ENCODE data around the gene GATAD2A.

GATAD2A gene

GRCh38 chr19:19520989-19521388 is 115.5 kb downstream of the GATAD2A start:
- no peak for TF ChIP-seq CTCF (IDR thresholded peaks at IDR 0.05; ENCODE audit: insufficient read depth, low read length, missing control alignments)
- ChIA-PET POLR2A (no interaction called here), CTCF (interaction anchor here (1.3 kb wide), 1 partner anchor 33 kb away, joined by 4 read pairs; no protein-coding TSS in a partner anchor)
- no peak for DNase-seq (ENCODE audit: low read depth, low spot score)
- H3K4me3 ChIP-seq (ENCODE audit: low read depth, low read length), result no peak overlapping the region

- H3K4me3 ChIP-seq (ENCODE audit: low read depth, low read length), result no peak overlapping the region
- CTCF ChIA-PET, result interaction anchor here (1.2 kb wide), 1 partner anchor 9 kb away, joined by 3 read pairs; no protein-coding TSS in a partner anchor
- no peak for TF ChIP-seq CTCF (IDR thresholded peaks at IDR 0.05; ENCODE audit: insufficient read depth, low read length, missing control alignments)
- no peak for DNase-seq (ENCODE audit: low read depth, low spot score)
- POLR2A ChIA-PET, result no interaction called here
These were observed 117.7 kb downstream of the GATAD2A start for GRCh38 chr19:19523177-19523576.

DNA sequence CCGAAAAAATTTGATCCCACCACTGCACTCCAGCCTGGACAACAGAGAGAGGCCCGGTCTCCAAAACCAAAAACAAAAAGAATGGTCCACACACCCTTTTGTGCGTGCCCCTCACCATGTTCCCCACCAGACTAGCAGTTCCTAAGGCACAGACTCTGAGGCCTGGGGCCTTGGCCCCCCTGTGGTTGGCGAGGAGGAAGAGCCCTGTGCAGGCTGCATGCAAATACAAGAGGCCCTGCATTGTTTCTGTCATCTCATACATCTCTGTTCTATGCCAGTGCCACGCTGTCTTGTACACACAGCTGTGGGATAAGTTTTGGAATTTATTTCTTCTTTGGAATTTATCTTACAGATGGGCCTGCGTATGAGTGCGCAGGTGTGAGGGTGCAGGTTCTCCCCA is 118.6 kb downstream of the GATAD2A start:
- DNase-seq (ENCODE audit: low read depth, low spot score), result no peak
- no peak for TF ChIP-seq CTCF (IDR thresholded peaks at IDR 0.05; ENCODE audit: insufficient read depth, low read length, missing control alignments)
- H3K4me3 ChIP-seq (ENCODE audit: low read depth, low read length), result no peak overlapping the region
- ChIA-PET POLR2A (no interaction called here), CTCF (interaction anchor here (0.7 to 1.2 kb wide), 2 partner anchors 8 to 120 kb away, joined by 3 read pairs; no protein-coding TSS in a partner anchor)

- ChIA-PET CTCF (interaction anchor here (1.7 to 8.6 kb wide), 2 partner anchors 26 to 118 kb away, joined by 7 to 142 read pairs; partner anchors contain the start of gene GMIP), POLR2A (no interaction called here)
- TF ChIP-seq CTCF (IDR thresholded peaks at IDR 0.05; ENCODE audit: insufficient read depth, low read length, missing control alignments), result no peak
- DNase-seq (ENCODE audit: low read depth, low spot score), result no peak
- no peak overlapping the region for H3K4me3 ChIP-seq (ENCODE audit: low read depth, low read length)
These were observed 120.3 kb downstream of the GATAD2A start for GRCh38 chr19:19525611-19526380.

- no peak overlapping the region for H3K4me3 ChIP-seq (ENCODE audit: low read depth, low read length)
These were observed 121.3 kb downstream of the GATAD2A start for GRCh38 chr19:19526581-19527370.

More at GRCh38 chr19:19526581-19527370, 121.3 kb downstream of the GATAD2A start:
- ChIA-PET CTCF (interaction anchor here (8.6 to 12.9 kb wide), 2 partner anchors 25 to 120 kb away, joined by 142 to 279 read pairs; partner anchors contain the start of gene GMIP), POLR2A (no interaction called here)
- DNase-seq (ENCODE audit: low read depth, low spot score), result no peak
- no peak for TF ChIP-seq CTCF (IDR thresholded peaks at IDR 0.05; ENCODE audit: insufficient read depth, low read length, missing control alignments)

Data from AG04449 (cell line).